ENCODE data around the gene NR6A1. TPM values are rescaled to one million over a fixed set of nuclear protein-coding genes. Genes with fewer than 3 reads are reported as not detected.

The NR6A1 gene
- polyA plus RNA-seq, 1 donor from 2014 or later: 4.3 TPM

- H3K27me3 ChIP-seq (ENCODE audit: insufficient read depth, low read depth, low read length): no peaks in the 10 kb centered on the region
- H3K9me3 ChIP-seq (ENCODE audit: low read length): no peaks in the 10 kb centered on the region
- no peak overlapping the region for H3K4me2 ChIP-seq (ENCODE audit: low read length)
- TF ChIP-seq REST (IDR thresholded peaks at IDR 0.05; ENCODE audit: borderline replicate concordance) (no peak), MXI1 (conservative IDR thresholded peaks at IDR 0.05; ENCODE audit: poor library complexity, severe bottlenecking) (no peak), POLR2AphosphoS5 (IDR thresholded peaks at IDR 0.05) (no peak), EP300 (conservative IDR thresholded peaks at IDR 0.05; ENCODE audit: poor library complexity, severe bottlenecking) (no peak), RAD21 (conservative IDR thresholded peaks at IDR 0.05) (no peak), TAF1 (IDR thresholded peaks at IDR 0.05; ENCODE audit: low read depth) (no peak), SMC3 (conservative IDR thresholded peaks at IDR 0.05; ENCODE audit: poor library complexity) (no peak), EZH2 (IDR thresholded peaks at IDR 0.05; ENCODE audit: borderline replicate concordance, insufficient read depth, low read length, poor library complexity, severe bottlenecking) (no peak), CTCF (IDR thresholded peaks at IDR 0.05; ENCODE audit: poor library complexity, severe bottlenecking) (no peak)
- H3F3A ChIP-seq (ENCODE audit: insufficient read depth, low read length, poor library complexity, severe bottlenecking): no peaks in the 10 kb centered on the region
- no peaks in the 10 kb centered on the region for H4K20me1 ChIP-seq (ENCODE audit: insufficient read depth)
- no peaks in the 10 kb centered on the region for H3K9me2 ChIP-seq (ENCODE audit: insufficient read depth, low read length)
- H3K9ac ChIP-seq (ENCODE audit: low read length): no peak overlapping the region
- H3K79me2 ChIP-seq (replicated peaks; ENCODE audit: insufficient read depth, low read length): peaks cover 4% of the 10 kb centered on the region
- H3K4me3 ChIP-seq (ENCODE audit: low read length): no peak overlapping the region
- H3K36me3 ChIP-seq (ENCODE audit: insufficient read depth, low read length): no peaks in the 10 kb centered on the region
- no peak overlapping the region for H3K27ac ChIP-seq (ENCODE audit: low read length)
- H2AFZ ChIP-seq (ENCODE audit: low read depth, low read length): no peak overlapping the region
These were observed 190.9 kb downstream of the NR6A1 start for GRCh38 chr9:124580186-124580585.

- Histone ChIP-seq H3K4me3 (ENCODE audit: low read length) (no peak overlapping the region), H3K9ac (ENCODE audit: low read length) (no peak overlapping the region), H2AFZ (ENCODE audit: low read depth, low read length) (no peak overlapping the region), H3K4me2 (ENCODE audit: low read length) (no peak overlapping the region), H3K79me2 (replicated peaks; ENCODE audit: insufficient read depth, low read length) (peaks cover 4% of the 10 kb centered on the region), H3F3A (ENCODE audit: insufficient read depth, low read length, poor library complexity, severe bottlenecking) (no peaks in the 10 kb centered on the region), H3K9me3 (ENCODE audit: low read length) (no peaks in the 10 kb centered on the region), H3K27ac (ENCODE audit: low read length) (no peak overlapping the region), H4K20me1 (ENCODE audit: insufficient read depth) (no peaks in the 10 kb centered on the region), H3K36me3 (ENCODE audit: insufficient read depth, low read length) (no peaks in the 10 kb centered on the region), H3K27me3 (ENCODE audit: insufficient read depth, low read depth, low read length) (no peaks in the 10 kb centered on the region), H3K9me2 (ENCODE audit: insufficient read depth, low read length) (no peaks in the 10 kb centered on the region)
- TF ChIP-seq POLR2AphosphoS5 (IDR thresholded peaks at IDR 0.05) (no peak), RAD21 (conservative IDR thresholded peaks at IDR 0.05) (no peak), TAF1 (IDR thresholded peaks at IDR 0.05; ENCODE audit: low read depth) (no peak), CTCF (IDR thresholded peaks at IDR 0.05; ENCODE audit: poor library complexity, severe bottlenecking) (no peak), EP300 (conservative IDR thresholded peaks at IDR 0.05; ENCODE audit: poor library complexity, severe bottlenecking) (no peak), EZH2 (IDR thresholded peaks at IDR 0.05; ENCODE audit: borderline replicate concordance, insufficient read depth, low read length, poor library complexity, severe bottlenecking) (no peak), REST (IDR thresholded peaks at IDR 0.05; ENCODE audit: borderline replicate concordance) (no peak), MXI1 (conservative IDR thresholded peaks at IDR 0.05; ENCODE audit: poor library complexity, severe bottlenecking) (no peak)
These were observed 194.4 kb downstream of the NR6A1 start for GRCh38 chr9:124576751-124577150.
